Esophagus muscularis mucosa (tissue), 4 donors: Measurements from ENCODE around the gene SPOCK1. TPM values are rescaled to one million over a fixed set of nuclear protein-coding genes. Genes with fewer than 3 reads are reported as not detected.

ENCODE experiments used
- DNase-seq: peaks from one replicate; pipeline ENCODE4 v3.0.0-alpha.2; 2017; ENCODE audit errors: extremely low spot score
- H3K27ac ChIP-seq, 4 donors: fragments of 200-600 bp; sonication (generic); replicated peaks in 1 of 4; 1 replicate in 3 of 4; 2 replicates in 1 of 4; pipeline ENCODE4 v1.5.1; 2016 to 2019; ENCODE audit warnings: mild to moderate bottlenecking in 1 of 4
- H3K27me3 ChIP-seq, 4 donors: fragments of 200-600 bp; sonication (generic); one replicate each; pipeline versions ENCODE4 v1.5.1 to v1.6.0; 2016 to 2019
- H3K36me3 ChIP-seq, 4 donors: fragments of 200-600 bp; sonication (generic); one replicate each; pipeline ENCODE4 v1.5.1; 2016 to 2019
- H3K4me1 ChIP-seq, 4 donors: fragments of 200-600 bp; sonication (generic); one replicate each; pipeline ENCODE4 v1.5.1; 2016 to 2019
- H3K4me3 ChIP-seq, 4 donors: fragments of 200-600 bp; sonication (generic); 1 replicate in 2 of 4; 2 replicates in 2 of 4; pipeline ENCODE4 v1.5.1; 2016 to 2019; ENCODE audit warnings: mild to moderate bottlenecking in 4 of 4, moderate library complexity in 1 of 4
- H3K9me3 ChIP-seq, 4 donors: fragments of 200-600 bp; sonication (generic); 1 replicate in 3 of 4; 2 replicates in 1 of 4; pipeline ENCODE4 v1.5.1; 2016 to 2019
- EP300 ChIP-seq: sonication (generic); formaldehyde crosslinking; IDR thresholded peaks from one replicate; pipeline ENCODE4 v1.6.1; 2017; ENCODE audit warnings: antibody characterized with exemption
- POLR2A ChIP-seq: fragments of 450-650 bp; IDR thresholded peaks from one replicate; pipeline ENCODE4 v1.6.1; 2017; ENCODE audit warnings: antibody characterized with exemption, moderate library complexity, mild to moderate bottlenecking, low read depth
- POLR2AphosphoS5 ChIP-seq, 2 donors: sonication (generic); formaldehyde crosslinking; IDR thresholded peaks; one replicate each; pipeline ENCODE4 v1.6.1; 2017; ENCODE audit warnings: antibody characterized with exemption in 2 of 2
- WGBS: methylation state at CpG from one replicate; pipeline ENCODE4 v1.1.5; 2018; 5-methylcytosine and 5-hydroxymethylcytosine counted together
- intact Hi-C: fragments of 100-400 bp; cut with DNase I; formaldehyde crosslinking; loops from one replicate; pipeline ENCODE4 v1.15.1; 2023
- total RNA-seq, 4 donors: library from RNA; depleted of rRNA; stranded (reverse); fragments of >200 nt; gene quantifications; one replicate each; pipeline versions ENCODE4 v1.1.0 to v1.2.1, GENCODE V29; 2016
- TF ChIP-seq, protein P1 (sequence below), 3 experiments: fragments of 200-600 bp in 2 of 3; fragments of 450-650 bp in 1 of 3; sonication (generic) in 2 of 3; IDR thresholded peaks; one replicate each; pipeline ENCODE4 v1.5.1; 2017 to 2019; ENCODE audit warnings: antibody characterized with exemption in 3 of 3, mild to moderate bottlenecking in 2 of 3, moderate library complexity in 1 of 3

SPOCK1 gene
- total RNA-seq, 4 donors from 2014 or later, result 39.0 to 52.4 (median 45.6) TPM

DNA sequence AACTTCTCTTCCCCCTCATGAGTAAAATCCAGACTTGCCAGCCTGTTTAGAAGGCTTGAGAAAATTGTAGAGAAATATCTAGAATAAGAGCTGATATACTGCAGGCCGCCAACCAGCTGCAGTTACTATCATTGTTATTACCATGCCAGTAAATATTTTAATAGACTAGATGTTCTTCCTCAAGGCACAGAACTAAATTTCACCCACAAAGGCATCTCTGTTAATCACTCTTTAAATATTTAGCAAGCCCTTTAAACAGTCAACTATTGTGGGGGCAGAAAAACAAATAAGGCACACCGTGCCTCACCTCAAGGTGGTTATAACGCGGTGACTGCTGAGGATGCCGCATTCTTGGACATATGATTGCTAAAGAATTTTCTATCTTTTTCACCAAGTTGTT lies 147.0 kb downstream of the SPOCK1 start:
- Histone ChIP-seq H3K27ac (no peak overlapping the region), H3K36me3 (no peaks in the 10 kb centered on the region), H3K4me3 (no peak overlapping the region), H3K4me1 (no peaks in the 10 kb centered on the region), H3K27me3 (peaks cover 0 to 19% (median 0%) of the 10 kb centered on the region in 4 donors), H3K9me3 (no peaks in the 10 kb centered on the region)
- no peak for TF ChIP-seq POLR2A
- 88% methylated on average over 5 of the region's 5 CpGs for WGBS
- no peak for DNase-seq
- intact Hi-C loops, result no loop called here

GRCh38 chr5:137350791-137351190 lies 148.3 kb downstream of the SPOCK1 start:
- Histone ChIP-seq H3K4me3 (no peak overlapping the region), H3K4me1 (no peaks in the 10 kb centered on the region), H3K27ac (no peak overlapping the region), H3K27me3 (peaks cover 0 to 15% (median 0%) of the 10 kb centered on the region in 4 donors), H3K9me3 (no peaks in the 10 kb centered on the region), H3K36me3 (no peaks in the 10 kb centered on the region)
- DNase-seq, result no peak
- intact Hi-C loops, result no loop called here
- TF ChIP-seq EP300 (no peak), POLR2AphosphoS5 (IDR thresholded peaks at IDR 0.05) (no peak)
- TF ChIP-seq, protein P1, sequence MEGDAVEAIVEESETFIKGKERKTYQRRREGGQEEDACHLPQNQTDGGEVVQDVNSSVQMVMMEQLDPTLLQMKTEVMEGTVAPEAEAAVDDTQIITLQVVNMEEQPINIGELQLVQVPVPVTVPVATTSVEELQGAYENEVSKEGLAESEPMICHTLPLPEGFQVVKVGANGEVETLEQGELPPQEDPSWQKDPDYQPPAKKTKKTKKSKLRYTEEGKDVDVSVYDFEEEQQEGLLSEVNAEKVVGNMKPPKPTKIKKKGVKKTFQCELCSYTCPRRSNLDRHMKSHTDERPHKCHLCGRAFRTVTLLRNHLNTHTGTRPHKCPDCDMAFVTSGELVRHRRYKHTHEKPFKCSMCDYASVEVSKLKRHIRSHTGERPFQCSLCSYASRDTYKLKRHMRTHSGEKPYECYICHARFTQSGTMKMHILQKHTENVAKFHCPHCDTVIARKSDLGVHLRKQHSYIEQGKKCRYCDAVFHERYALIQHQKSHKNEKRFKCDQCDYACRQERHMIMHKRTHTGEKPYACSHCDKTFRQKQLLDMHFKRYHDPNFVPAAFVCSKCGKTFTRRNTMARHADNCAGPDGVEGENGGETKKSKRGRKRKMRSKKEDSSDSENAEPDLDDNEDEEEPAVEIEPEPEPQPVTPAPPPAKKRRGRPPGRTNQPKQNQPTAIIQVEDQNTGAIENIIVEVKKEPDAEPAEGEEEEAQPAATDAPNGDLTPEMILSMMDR (IDR thresholded peaks at IDR 0.05), result no peak
- 62% methylated on average over 6 of the region's 6 CpGs for WGBS

- no peak for DNase-seq
- Histone ChIP-seq H3K9me3 (no peaks in the 10 kb centered on the region), H3K4me1 (peaks cover 0 to 4% (median 0%) of the 10 kb centered on the region in 4 donors), H3K36me3 (no peaks in the 10 kb centered on the region), H3K27ac (no peak overlapping the region), H3K4me3 (no peak overlapping the region), H3K27me3 (no peaks in the 10 kb centered on the region)
- intact Hi-C loops, result no loop called here
- TF ChIP-seq EP300 (no peak), POLR2AphosphoS5 (IDR thresholded peaks at IDR 0.05) (no peak), POLR2A (no peak)
- TF ChIP-seq, protein P1 (IDR thresholded peaks at IDR 0.05), result no peak
- 86% methylated on average over 3 of the region's 3 CpGs for WGBS
Observed at GRCh38 chr5:137348759-137349158, 150.4 kb downstream of the SPOCK1 start.

DNA sequence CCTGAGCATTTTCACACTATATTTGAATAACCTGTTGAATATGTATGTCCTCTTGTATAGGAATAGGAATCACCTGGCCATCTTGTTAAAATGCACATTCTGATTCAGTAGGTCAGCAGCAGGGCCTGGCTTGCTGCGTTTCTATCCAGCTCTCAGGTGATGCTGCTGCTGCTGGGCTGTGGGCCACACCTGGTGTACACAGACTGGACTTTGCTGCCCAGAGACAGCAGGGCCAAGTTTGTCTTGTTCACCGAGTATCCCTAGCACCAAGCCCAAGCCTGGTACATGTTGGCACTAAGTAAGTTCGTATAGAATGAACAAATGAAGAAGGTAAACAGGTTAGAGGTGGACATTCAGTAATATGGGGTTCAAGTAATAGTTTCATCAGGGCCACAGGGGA lies 151.3 kb downstream of the SPOCK1 start:
- H3K27me3 ChIP-seq, result no peaks in the 10 kb centered on the region

DNA sequence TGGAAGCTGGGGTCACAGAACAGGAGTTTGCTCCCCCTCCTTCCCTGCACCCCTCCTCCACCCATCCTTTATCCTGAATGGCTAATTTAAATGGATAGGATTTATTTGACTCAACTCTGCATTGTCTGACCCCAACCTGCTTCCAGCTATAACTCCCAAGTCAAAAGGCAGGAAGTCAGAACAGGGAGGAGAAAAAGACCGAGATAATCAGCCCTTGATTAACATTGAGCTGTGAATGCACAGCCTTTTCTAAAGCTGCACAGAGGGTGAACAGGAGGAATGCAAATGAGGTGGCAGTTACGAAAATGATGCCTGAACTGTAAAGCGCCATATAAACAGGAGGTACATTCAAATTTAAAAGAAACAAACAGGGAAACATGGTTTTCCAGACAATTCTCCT lies 152.8 kb downstream of the SPOCK1 start:
- H3K4me1 ChIP-seq, result peaks cover 0 to 4% (median 0%) of the 10 kb centered on the region in 4 donors
- no peak for TF ChIP-seq POLR2A
- TF ChIP-seq, protein P1 (IDR thresholded peaks at IDR 0.05), result no peak
- no peak for TF ChIP-seq EP300
- no peak for TF ChIP-seq POLR2AphosphoS5 (IDR thresholded peaks at IDR 0.05)
- H3K27me3 ChIP-seq, result no peaks in the 10 kb centered on the region
- DNase-seq, result no peak
- no peaks in the 10 kb centered on the region for H3K36me3 ChIP-seq
- no peak overlapping the region for H3K27ac ChIP-seq
- H3K4me3 ChIP-seq, result no peak overlapping the region
- intact Hi-C loops, result no loop called here
- no peaks in the 10 kb centered on the region for H3K9me3 ChIP-seq
- 89% methylated on average over 3 of the region's 3 CpGs for WGBS

More for the DNA sequence above, 151.3 kb downstream of the SPOCK1 start:
- Histone ChIP-seq H3K27ac (no peak overlapping the region), H3K4me1 (peaks cover 0 to 4% (median 0%) of the 10 kb centered on the region in 4 donors), H3K9me3 (no peaks in the 10 kb centered on the region), H3K36me3 (no peaks in the 10 kb centered on the region), H3K4me3 (no peak overlapping the region)
- no peak for TF ChIP-seq POLR2AphosphoS5 (IDR thresholded peaks at IDR 0.05)
- no peak for TF ChIP-seq EP300
- no peak for TF ChIP-seq POLR2A
- TF ChIP-seq, protein P1 (IDR thresholded peaks at IDR 0.05), result no peak
- 57% methylated on average over 3 of the region's 3 CpGs for WGBS
- intact Hi-C loops, result no loop called here
- DNase-seq, result no peak
